ENCODE results near the gene EPB41L3. TPM values are rescaled to one million over a fixed set of nuclear protein-coding genes. Genes with fewer than 3 reads are reported as not detected.
A peak's percentile ranks its signal among the peaks of the same experiment; 100 is the strongest.

The EPB41L3 gene
- total RNA-seq, 2 donors from 2014 or later, result 12.6 to 22.5 TPM

- peak; percentile 33 to 62 for TF ChIP-seq CTCF (IDR thresholded peaks at IDR 0.05)
- Histone ChIP-seq H3K4me1 (no peaks in the 10 kb centered on the region), H3K27ac (peak overlapping the region in 1 of 2 donors; percentile 13), H3K36me3 (no peaks in the 10 kb centered on the region), H3K27me3 (no peaks in the 10 kb centered on the region), H3K9me3 (no peaks in the 10 kb centered on the region), H3K4me3 (no peak overlapping the region)
- DNase-seq (ENCODE audit: low spot score), result peak; percentile 66
These were observed 87.0 kb downstream of the EPB41L3 start for GRCh38 chr18:5456577-5457461.

- DNase-seq (ENCODE audit: low spot score), result no peak
- Histone ChIP-seq H3K4me1 (no peaks in the 10 kb centered on the region), H3K36me3 (no peaks in the 10 kb centered on the region), H3K27ac (no peak overlapping the region), H3K27me3 (no peaks in the 10 kb centered on the region), H3K9me3 (no peaks in the 10 kb centered on the region), H3K4me3 (no peak overlapping the region)
- no peak for TF ChIP-seq CTCF (IDR thresholded peaks at IDR 0.05)
These were observed 88.1 kb downstream of the EPB41L3 start for GRCh38 chr18:5455674-5456073.

GRCh38 chr18:5452943-5453443 is 90.8 kb downstream of the EPB41L3 start:
- TF ChIP-seq CTCF (IDR thresholded peaks at IDR 0.05), result no peak
- Histone ChIP-seq H3K4me3 (no peak overlapping the region), H3K27me3 (no peaks in the 10 kb centered on the region), H3K36me3 (no peaks in the 10 kb centered on the region), H3K27ac (no peak overlapping the region), H3K4me1 (no peaks in the 10 kb centered on the region), H3K9me3 (no peaks in the 10 kb centered on the region)
- DNase-seq (ENCODE audit: low spot score), result no peak

GRCh38 chr18:5451871-5452270 is 91.9 kb downstream of the EPB41L3 start:
- no peak for DNase-seq (ENCODE audit: low spot score)
- TF ChIP-seq CTCF (IDR thresholded peaks at IDR 0.05), result no peak

GRCh38 chr18:5451150-5451549 is 92.6 kb downstream of the EPB41L3 start:
- Histone ChIP-seq H3K27me3 (no peaks in the 10 kb centered on the region), H3K9me3 (no peaks in the 10 kb centered on the region), H3K4me1 (no peaks in the 10 kb centered on the region), H3K4me3 (no peak overlapping the region), H3K27ac (no peak overlapping the region), H3K36me3 (no peaks in the 10 kb centered on the region)
- no peak for TF ChIP-seq CTCF (IDR thresholded peaks at IDR 0.05)
- no peak for DNase-seq (ENCODE audit: low spot score)

More at GRCh38 chr18:5451871-5452270, 91.9 kb downstream of the EPB41L3 start:
- H3K9me3 ChIP-seq, result no peaks in the 10 kb centered on the region
- H3K27me3 ChIP-seq, result no peaks in the 10 kb centered on the region
- no peak overlapping the region for H3K4me3 ChIP-seq
- H3K36me3 ChIP-seq, result no peaks in the 10 kb centered on the region
- no peak overlapping the region for H3K27ac ChIP-seq
- H3K4me1 ChIP-seq, result no peaks in the 10 kb centered on the region
